ENCODE measurements around the gene TNN. TPM values are rescaled to one million over a fixed set of nuclear protein-coding genes. Genes with fewer than 3 reads are reported as not detected.
"Not testable (repeated sequence)": the region's sequence is repeated elsewhere in the genome, so short reads cannot be mapped to it uniquely, and the experiment has no call there.

Gene TNN
- total RNA-seq, 1 donor from 2014 or later, result 0.07 TPM

GRCh38 chr1:175099916-175100315, 32.3 kb downstream of the TNN start:
- no peak for DNase-seq
- intact Hi-C loops (cut with micrococcal nuclease), result no loop called here
- ATAC-seq, result no peak

- intact Hi-C loops (cut with micrococcal nuclease); ATAC-seq; DNase-seq: not testable (repeated sequence)
Measured at GRCh38 chr1:175102166-175102565, 34.5 kb downstream of the TNN start.

DNA sequence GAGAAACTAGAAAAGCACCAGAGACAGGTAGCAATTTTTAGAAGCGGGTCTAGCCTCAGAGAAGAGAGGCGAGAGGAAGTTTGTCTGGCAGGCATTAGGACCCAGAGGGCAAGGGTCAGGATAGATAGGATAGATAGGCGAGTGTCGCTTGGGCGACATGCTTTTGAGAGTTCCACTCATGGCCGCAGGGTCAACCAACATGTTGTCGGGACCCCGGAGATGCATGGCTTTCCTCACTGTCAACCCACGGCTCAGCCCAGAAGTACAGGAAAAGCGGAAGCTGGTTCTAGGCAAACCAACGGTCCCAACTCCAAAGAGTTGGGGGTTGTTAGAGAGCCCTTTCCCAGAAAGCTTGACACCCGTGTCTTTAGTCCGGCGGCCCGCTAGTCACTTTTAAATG, 38.9 kb downstream of the TNN start:
- DNase-seq; ATAC-seq; intact Hi-C loops (cut with micrococcal nuclease): not testable (repeated sequence)

DNA sequence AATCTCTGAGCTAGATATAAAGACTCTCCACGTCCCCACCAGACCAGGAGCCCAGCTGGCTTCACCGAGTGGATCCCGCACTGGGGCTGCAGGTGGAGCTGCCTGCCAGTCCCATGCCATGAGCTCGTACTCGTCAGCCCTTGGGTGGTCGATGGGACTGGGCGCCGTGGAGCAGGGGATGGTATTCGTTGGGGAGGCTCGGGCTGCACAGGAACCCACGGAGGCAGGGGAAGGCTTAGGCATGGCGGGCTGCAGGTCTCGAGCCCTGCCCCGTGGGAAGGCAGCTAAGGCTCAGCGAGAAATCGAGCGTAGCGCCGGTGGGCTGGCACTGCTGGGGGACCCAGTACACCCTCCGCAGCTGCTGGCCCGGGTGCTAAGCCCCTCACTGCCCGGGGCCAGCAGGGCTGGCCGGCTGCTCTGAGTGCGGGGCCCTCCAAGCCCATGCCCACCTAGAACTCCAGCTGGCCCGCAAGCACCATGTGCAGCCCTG, 40.7 kb downstream of the TNN start:
- intact Hi-C loops (cut with micrococcal nuclease); DNase-seq; ATAC-seq: not testable (repeated sequence)

DNA sequence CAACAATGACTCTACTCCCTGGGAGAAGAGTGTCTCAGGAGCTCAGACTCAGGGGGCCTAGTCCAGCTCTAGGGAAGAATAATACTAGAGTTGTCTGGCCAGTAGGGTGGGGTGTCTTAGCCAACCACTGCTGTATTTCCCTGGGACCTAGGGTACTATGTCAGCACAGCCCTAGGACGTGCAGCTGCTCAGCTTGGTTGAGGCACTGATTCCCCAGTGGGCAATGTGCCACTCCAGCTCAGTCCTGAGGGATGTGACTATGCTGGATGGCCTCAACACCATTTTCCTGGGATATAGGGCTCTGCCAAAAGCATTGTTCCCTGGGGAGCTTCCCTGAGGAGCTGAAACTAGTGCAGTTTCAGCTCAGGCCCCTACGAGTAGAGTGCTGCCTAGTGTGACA, 47.4 kb downstream of the TNN start:
- intact Hi-C loops (cut with micrococcal nuclease), result no loop called here
- DNase-seq, result no peak
- ATAC-seq, result no peak

GRCh38 chr1:175116210-175116798, 48.7 kb downstream of the TNN start:
- ATAC-seq, result no peak
- intact Hi-C loops (cut with micrococcal nuclease), result no loop called here
- no peak for DNase-seq

DNA sequence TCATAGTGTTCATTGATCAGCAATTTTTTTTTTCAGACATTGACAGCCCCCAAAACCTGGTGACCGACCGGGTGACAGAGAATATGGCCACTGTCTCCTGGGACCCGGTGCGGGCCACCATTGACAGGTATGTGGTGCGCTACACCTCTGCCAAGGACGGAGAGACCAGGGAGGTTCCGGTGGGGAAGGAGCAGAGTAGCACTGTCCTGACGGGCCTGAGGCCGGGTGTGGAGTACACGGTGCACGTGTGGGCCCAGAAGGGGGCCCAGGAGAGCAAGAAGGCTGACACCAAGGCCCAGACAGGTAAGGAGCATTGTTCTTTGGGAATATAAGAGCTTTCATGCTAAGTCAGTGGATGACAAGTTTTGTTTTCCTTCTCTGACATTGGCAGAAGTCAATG, 49.3 kb downstream of the TNN start:
- no peak for ATAC-seq
- DNase-seq, result no peak
- intact Hi-C loops (cut with micrococcal nuclease), result no loop called here

DNA sequence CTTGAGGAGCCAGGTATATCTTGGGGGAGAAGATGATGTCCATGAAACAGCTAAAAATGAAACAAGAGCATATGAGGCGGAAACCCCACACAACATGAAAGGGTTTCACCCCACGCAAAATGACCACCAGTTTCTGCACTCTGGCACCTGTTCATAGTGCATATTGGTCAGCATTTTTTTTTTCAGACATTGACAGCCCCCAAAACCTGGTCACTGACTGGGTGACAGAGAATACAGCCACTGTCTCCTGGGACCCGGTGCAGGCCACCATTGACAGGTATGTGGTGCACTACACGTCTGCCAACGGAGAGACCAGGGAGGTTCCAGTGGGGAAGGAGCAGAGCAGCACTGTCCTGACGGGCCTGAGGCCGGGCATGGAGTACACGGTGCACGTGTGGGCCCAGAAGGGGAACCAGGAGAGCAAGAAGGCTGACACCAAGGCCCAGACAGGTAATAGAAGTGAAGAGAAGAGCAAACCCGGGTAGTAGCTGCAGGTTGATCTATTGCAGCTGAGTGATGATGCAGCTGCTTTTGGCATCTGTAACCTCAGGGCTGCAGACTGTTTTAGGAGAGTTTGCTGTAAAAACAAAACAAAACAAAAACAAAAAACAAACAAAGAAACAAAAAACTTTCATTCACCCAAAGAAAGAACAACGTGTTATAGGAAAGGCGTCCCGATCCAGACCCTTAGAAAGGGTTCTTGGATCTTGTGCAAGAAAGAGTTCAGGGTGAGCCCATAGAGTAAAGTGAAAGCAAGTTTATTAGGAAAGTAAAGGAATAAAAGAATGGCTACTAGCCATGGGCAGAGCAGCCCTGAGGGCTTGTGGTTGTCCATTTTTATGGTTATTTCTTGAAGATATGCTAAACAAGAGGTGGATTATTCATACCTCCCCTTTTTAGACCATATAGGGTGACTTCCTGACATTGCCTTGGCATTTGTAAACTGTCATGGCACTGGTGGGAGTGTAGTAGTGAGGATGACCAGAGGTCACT, 51.0 kb downstream of the TNN start:
- intact Hi-C loops (cut with micrococcal nuclease), result no loop called here
- no peak for DNase-seq
- no peak for ATAC-seq

- intact Hi-C loops (cut with micrococcal nuclease), result no loop called here
- no peak for ATAC-seq
- no peak for DNase-seq
Measured at GRCh38 chr1:175120511-175120910, 52.9 kb downstream of the TNN start.

- ATAC-seq (peak; percentile 52), DNase-seq (no peak)
- intact Hi-C loops (cut with micrococcal nuclease), result loop anchor here (2.0 kb wide), 1 partner anchor 96 kb away; no protein-coding TSS in a partner anchor
Measured at GRCh38 chr1:175124861-175125260, 57.2 kb downstream of the TNN start.

GRCh38 chr1:175126347-175126746, 58.7 kb downstream of the TNN start:
- intact Hi-C loops (cut with micrococcal nuclease), result no loop called here
- no peak for ATAC-seq
- DNase-seq, result no peak

DNA sequence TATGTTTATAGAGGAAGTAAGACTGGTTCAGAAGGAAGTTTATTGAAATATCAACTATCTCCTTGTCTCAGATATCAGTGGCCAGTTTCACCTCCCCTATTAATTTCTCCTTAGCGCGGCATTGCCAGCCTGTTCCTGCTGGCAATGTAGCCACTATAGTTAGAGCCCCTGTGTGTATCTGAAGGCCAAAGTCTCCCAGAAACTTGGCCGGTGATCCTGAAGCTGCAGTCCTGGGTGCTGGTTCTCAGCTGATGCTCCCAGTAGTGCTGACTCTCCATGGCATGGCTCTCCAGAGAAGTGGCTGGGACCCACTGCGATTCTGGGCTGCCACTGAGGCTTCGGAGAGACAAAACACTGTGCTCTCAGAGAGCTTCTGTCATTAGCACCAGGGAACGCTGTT, 59.9 kb downstream of the TNN start:
- DNase-seq (no peak), ATAC-seq (no peak)
- intact Hi-C loops (cut with micrococcal nuclease), result no loop called here

DNA sequence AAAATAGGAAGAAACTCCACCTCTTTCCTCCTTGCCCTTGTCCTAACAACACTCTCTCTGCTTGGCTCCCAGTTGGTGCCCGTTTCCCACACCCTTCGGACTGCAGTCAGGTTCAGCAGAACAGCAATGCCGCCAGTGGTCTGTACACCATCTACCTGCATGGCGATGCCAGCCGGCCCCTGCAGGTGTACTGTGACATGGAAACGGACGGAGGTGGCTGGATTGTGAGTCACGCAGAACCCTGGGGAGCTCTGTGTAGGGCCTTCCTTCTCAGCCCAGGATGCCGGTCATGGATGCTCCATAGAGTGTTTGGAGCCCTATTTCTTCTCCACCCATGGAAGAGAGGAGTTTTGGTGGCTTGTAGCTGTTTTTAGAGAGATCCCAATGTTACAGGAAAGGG, 60.9 kb downstream of the TNN start:
- intact Hi-C loops (cut with micrococcal nuclease), result no loop called here
- DNase-seq (no peak), ATAC-seq (no peak)

DNA sequence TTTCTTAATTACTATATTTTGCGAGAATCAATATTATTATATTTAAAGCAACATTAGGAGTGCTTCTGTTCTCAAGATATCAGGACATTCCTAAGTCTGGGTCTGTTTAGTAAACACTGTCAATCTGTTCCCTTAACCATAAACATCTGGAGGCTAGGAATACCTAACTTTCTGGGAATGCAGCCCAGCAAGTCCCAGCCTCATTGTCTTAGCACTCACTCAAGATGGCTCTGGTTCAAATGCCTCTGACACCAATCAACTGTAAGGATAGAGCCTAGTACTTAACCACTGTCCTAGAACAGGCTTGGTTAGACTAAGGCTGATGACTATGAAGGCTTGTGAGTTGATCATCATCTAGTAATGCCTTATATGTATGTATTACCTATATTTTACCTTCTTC, 61.5 kb downstream of the TNN start:
- intact Hi-C loops (cut with micrococcal nuclease), result no loop called here
- ATAC-seq (peak; percentile 61), DNase-seq (no peak)

- ATAC-seq, result peak; percentile 10
- DNase-seq, result no peak
- intact Hi-C loops (cut with micrococcal nuclease), result no loop called here
Measured at GRCh38 chr1:175129644-175129996, 62.0 kb downstream of the TNN start.

- DNase-seq (no peak), ATAC-seq (peak; percentile 44)
- intact Hi-C loops (cut with micrococcal nuclease), result no loop called here
Measured at GRCh38 chr1:175129997-175130648, 62.5 kb downstream of the TNN start.

DNA sequence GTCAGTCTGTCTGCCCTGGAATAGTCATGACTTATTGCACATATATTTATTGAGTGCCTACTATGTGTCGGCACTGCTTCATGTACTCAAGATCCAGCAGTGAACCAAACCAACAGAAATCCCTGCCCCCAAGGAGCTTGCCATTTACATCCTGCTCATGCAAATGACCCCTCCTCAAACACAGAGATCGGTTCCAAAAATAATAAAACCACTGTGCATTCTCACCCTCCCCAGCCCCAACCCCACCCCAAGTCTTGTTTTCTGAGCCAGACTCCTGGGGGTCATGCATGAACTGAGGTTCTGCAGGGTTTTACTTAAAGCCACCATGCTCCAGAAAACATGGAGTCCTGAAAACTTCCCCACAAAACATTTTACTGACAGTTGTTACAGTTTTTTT, 63.0 kb downstream of the TNN start:
- intact Hi-C loops (cut with micrococcal nuclease), result no loop called here
- DNase-seq (no peak), ATAC-seq (no peak)

GRCh38 chr1:175131095-175131494, 63.5 kb downstream of the TNN start:
- no peak for ATAC-seq
- DNase-seq, result no peak
- intact Hi-C loops (cut with micrococcal nuclease), result no loop called here

DNA sequence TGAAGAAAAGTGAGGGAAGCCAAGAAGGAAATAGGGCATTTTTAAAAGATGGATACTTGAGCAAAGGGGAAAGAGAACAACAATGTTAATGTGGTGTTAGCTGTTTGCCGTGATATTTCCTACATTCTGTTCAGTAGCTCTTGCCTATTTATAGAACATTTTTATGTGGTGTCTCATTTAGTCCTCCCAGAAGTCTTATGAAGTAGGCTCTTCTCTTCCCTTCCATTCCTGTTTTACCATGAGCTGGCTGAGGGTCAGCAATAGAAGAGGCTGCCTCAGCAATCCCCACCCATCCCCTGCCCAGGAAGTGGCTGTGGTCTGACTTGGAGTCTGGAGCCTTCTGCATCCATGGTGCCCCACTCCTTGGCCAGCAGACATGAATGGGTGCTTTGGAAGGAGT, 64.8 kb downstream of the TNN start:
- ATAC-seq, result no peak
- no peak for DNase-seq
- intact Hi-C loops (cut with micrococcal nuclease), result no loop called here
